Body of pancreas (tissue), 4 donors: ENCODE results near the gene KRTAP4-16. TPM values are rescaled to one million over a fixed set of nuclear protein-coding genes. Genes with fewer than 3 reads are reported as not detected.
"Not testable (repeated sequence)": the region's sequence is repeated elsewhere in the genome, so short reads cannot be mapped to it uniquely, and the experiment has no call there.

ENCODE experiments used
- ATAC-seq: fragments of 150-250 bp; one replicate; pipeline ENCODE4 v1.9.1; 2016
- DNase-seq, 4 donors: peaks; one replicate each; pipeline ENCODE4 v3.0.0-alpha.2; 2019
- H3K27ac ChIP-seq, 4 donors: fragments of 200-600 bp; sonication (generic); 1 replicate in 3 of 4; 2 replicates in 1 of 4; pipeline versions ENCODE4 v1.5.1 to v1.6.1; 2016 to 2019; ENCODE audit warnings: mild to moderate bottlenecking in 1 of 4, mixed read lengths in 1 of 4, moderate library complexity in 1 of 4
- H3K27me3 ChIP-seq, 2 donors: fragments of 200-600 bp; sonication (generic); one replicate each; pipeline ENCODE4 v1.6.0; 2016; ENCODE audit warnings: mild to moderate bottlenecking in 1 of 2
- H3K36me3 ChIP-seq, 2 donors: fragments of 200-600 bp; sonication (generic); replicated peaks in 1 of 2; 2 replicates each; pipeline ENCODE4 v1.5.1; 2016; ENCODE audit warnings: low read depth in 2 of 2; ENCODE audit not compliant: insufficient read depth in 1 of 2
- H3K4me1 ChIP-seq: fragments of 200-600 bp; sonication (generic); one replicate; pipeline ENCODE4 v1.6.0; 2016
- H3K4me3 ChIP-seq, 2 donors: fragments of 200-600 bp; sonication (generic); 1 replicate in 1 of 2; 2 replicates in 1 of 2; pipeline ENCODE4 v1.5.1; 2016 to 2019
- H3K9me3 ChIP-seq, 3 donors: fragments of 200-600 bp; sonication (generic); 1 replicate in 2 of 3; 2 replicates in 1 of 3; pipeline ENCODE4 v1.5.1; 2016
- CTCF ChIP-seq, 7 experiments: fragments of 450-650 bp in 4 of 7; fragments of 200-600 bp in 3 of 7; sonication (generic) in 3 of 7; IDR thresholded peaks; one replicate each; pipeline ENCODE4 v1.5.1; 2016 to 2019; ENCODE audit warnings: antibody characterized with exemption in 7 of 7
- POLR2A ChIP-seq, 3 donors: fragments of 450-650 bp; IDR thresholded peaks; one replicate each; pipeline ENCODE4 v1.6.1; 2016; ENCODE audit warnings: antibody characterized with exemption in 3 of 3, mild to moderate bottlenecking in 2 of 3
- WGBS, 2 donors: methylation state at CpG; one replicate each; pipeline ENCODE4 v1.1.5; 2017; 5-methylcytosine and 5-hydroxymethylcytosine counted together
- intact Hi-C: fragments of 100-400 bp; cut with DNase I; formaldehyde crosslinking; loops from one replicate; pipeline ENCODE4 v1.15.1; 2023
- total RNA-seq, 2 donors: library from RNA; depleted of rRNA; stranded (reverse); fragments of >200 nt; gene quantifications; one replicate each; pipeline ENCODE4 v1.1.0, GENCODE V29; 2016

Gene KRTAP4-16
- total RNA-seq, 2 donors from 2014 or later, result not detected

GRCh38 chr17:41107941-41108450 is 6.0 kb upstream of the KRTAP4-16 start:
- Histone ChIP-seq H3K9me3 (no peaks in the 10 kb centered on the region), H3K27me3 (no peaks in the 10 kb centered on the region), H3K4me1 (no peaks in the 10 kb centered on the region), H3K4me3 (no peak overlapping the region), H3K36me3 (no peaks in the 10 kb centered on the region), H3K27ac (no peak overlapping the region)
- 21 to 36% methylated on average over 1 of the region's 1 CpG for WGBS, 2 donors
- ATAC-seq (no peak), DNase-seq (no peak)
- TF ChIP-seq POLR2A (IDR thresholded peaks at IDR 0.05) (no peak), CTCF (IDR thresholded peaks at IDR 0.05) (no peak)
- intact Hi-C loops, result no loop called here

- H3K27me3 ChIP-seq, intact Hi-C loops, H3K27ac ChIP-seq, DNase-seq, H3K9me3 ChIP-seq, ATAC-seq, H3K4me3 ChIP-seq, H3K4me1 ChIP-seq, H3K36me3 ChIP-seq: not testable (repeated sequence)
- WGBS, 2 donors, result 48 to 68% methylated on average over 5 to 7 of the region's 10 CpGs
These were observed 3.3 kb upstream of the KRTAP4-16 start, which contains the start of gene KRTAP4-9 for GRCh38 chr17:41105347-41105746. KRTAP4-9 (plus strand) TSS chr17:41105389; CDS start chr17:41105389, 0 bp downstream.

- 47 to 52% methylated on average over 2 of the region's 2 CpGs for whole genome bisulfite sequencing, 2 donors
- H3K9me3 ChIP-seq, H3K36me3 ChIP-seq, H3K4me3 ChIP-seq, H3K27ac ChIP-seq, DNase-seq, H3K27me3 ChIP-seq, ATAC-seq, H3K4me1 ChIP-seq, intact Hi-C loops: not testable (repeated sequence)
These were observed 2.5 kb upstream of the KRTAP4-16 start for GRCh38 chr17:41104386-41105038.

- H3K27ac ChIP-seq, result no peak overlapping the region
- no peaks in the 10 kb centered on the region for H3K27me3 ChIP-seq
- no peak for DNase-seq
- H3K4me1 ChIP-seq, result no peaks in the 10 kb centered on the region
- no peaks in the 10 kb centered on the region for H3K36me3 ChIP-seq
- intact Hi-C loops, result no loop called here
- no peak for ATAC-seq
- H3K9me3 ChIP-seq, result no peaks in the 10 kb centered on the region
- H3K4me3 ChIP-seq, result no peak overlapping the region
- WGBS, 2 donors, result 86 to 88% methylated on average over 1 of the region's 1 CpG
- no peak for TF ChIP-seq POLR2A (IDR thresholded peaks at IDR 0.05)
- TF ChIP-seq CTCF (IDR thresholded peaks at IDR 0.05), result no peak
These were observed 1.9 kb upstream of the KRTAP4-16 start for GRCh38 chr17:41103896-41104295.

- H3K4me1 ChIP-seq, DNase-seq, H3K27me3 ChIP-seq, H3K9me3 ChIP-seq, intact Hi-C loops, H3K27ac ChIP-seq, H3K4me3 ChIP-seq, H3K36me3 ChIP-seq, ATAC-seq: not testable (repeated sequence)
- WGBS, 2 donors, result 42 to 59% methylated on average over 7 of the region's 7 CpGs
These were observed 2.1 kb downstream of the KRTAP4-16 start for GRCh38 chr17:41099682-41100480.

- Histone ChIP-seq H3K36me3 (no peaks in the 10 kb centered on the region), H3K4me3 (no peak overlapping the region), H3K4me1 (no peaks in the 10 kb centered on the region), H3K27ac (no peak overlapping the region), H3K9me3 (no peaks in the 10 kb centered on the region), H3K27me3 (no peaks in the 10 kb centered on the region)
- DNase-seq, result no peak
- ATAC-seq, result no peak
- intact Hi-C loops, result no loop called here
- WGBS, 2 donors, result 55 to 56% methylated on average over 6 of the region's 6 CpGs
- TF ChIP-seq CTCF (IDR thresholded peaks at IDR 0.05), result no peak
- no peak for TF ChIP-seq POLR2A (IDR thresholded peaks at IDR 0.05)
These were observed 3.5 kb downstream of the KRTAP4-16 start for GRCh38 chr17:41098481-41098880.
